Measurements from ENCODE around the gene AGO3.
A peak's percentile ranks its signal among the peaks of the same experiment; 100 is the strongest.

AGO3 gene

GRCh38 chr1:35923791-35924221 is 7.1 kb upstream of the AGO3 start:
- no peak for ATAC-seq
- no peak for TF ChIP-seq TOX (CRISPR knock-in tag; IDR thresholded peaks at IDR 0.05; ENCODE audit: borderline replicate concordance)
- no peak for TF ChIP-seq ZFP30 (CRISPR knock-in tag; IDR thresholded peaks at IDR 0.05)
- no peak for TF ChIP-seq ARNTL (CRISPR knock-in tag; IDR thresholded peaks at IDR 0.05; ENCODE audit: borderline replicate concordance, low read depth)
- TF ChIP-seq BACH2 (CRISPR knock-in tag; IDR thresholded peaks at IDR 0.05; ENCODE audit: borderline replicate concordance): no peak
- no peak for TF ChIP-seq ZNF565 (CRISPR knock-in tag; conservative IDR thresholded peaks at IDR 0.05; ENCODE audit: low read depth)
- TF ChIP-seq CREB5 (CRISPR knock-in tag; IDR thresholded peaks at IDR 0.05; ENCODE audit: low read depth): no peak
- no peak for TF ChIP-seq CSDC2 (CRISPR knock-in tag; IDR thresholded peaks at IDR 0.05)
- TF ChIP-seq GLIS3 (CRISPR knock-in tag; IDR thresholded peaks at IDR 0.05): no peak

GRCh38 chr1:35924838-35925237 is 6.1 kb upstream of the AGO3 start:
- TF ChIP-seq ZNF8 (CRISPR knock-in tag; IDR thresholded peaks at IDR 0.05) (no peak), CREB5 (CRISPR knock-in tag; IDR thresholded peaks at IDR 0.05; ENCODE audit: low read depth) (no peak), PATZ1 (CRISPR knock-in tag; IDR thresholded peaks at IDR 0.05; ENCODE audit: borderline replicate concordance) (no peak), CSDC2 (CRISPR knock-in tag; IDR thresholded peaks at IDR 0.05) (no peak), ZNF70 (CRISPR knock-in tag; IDR thresholded peaks at IDR 0.05) (no peak), POU6F1 (CRISPR knock-in tag; IDR thresholded peaks at IDR 0.05; ENCODE audit: borderline replicate concordance, low read depth) (no peak), ISL1 (CRISPR knock-in tag; IDR thresholded peaks at IDR 0.05) (no peak), SNAI2 (CRISPR knock-in tag; IDR thresholded peaks at IDR 0.05) (no peak), ZNF565 (CRISPR knock-in tag; conservative IDR thresholded peaks at IDR 0.05; ENCODE audit: low read depth) (no peak), CSRNP3 (CRISPR knock-in tag; IDR thresholded peaks at IDR 0.05) (no peak), GLIS3 (CRISPR knock-in tag; IDR thresholded peaks at IDR 0.05) (no peak)
- ATAC-seq: no peak

- no peak for TF ChIP-seq ISL1 (CRISPR knock-in tag; IDR thresholded peaks at IDR 0.05)
- ATAC-seq: no peak
These were observed 5.2 kb upstream of the AGO3 start for GRCh38 chr1:35925741-35926140.

- TF ChIP-seq GLIS3 (CRISPR knock-in tag; IDR thresholded peaks at IDR 0.05) (no peak), RARB (CRISPR knock-in tag; IDR thresholded peaks at IDR 0.05) (no peak)
- ATAC-seq: no peak
These were observed 3.4 kb upstream of the AGO3 start for GRCh38 chr1:35927472-35927871.

GRCh38 chr1:35929730-35930592 is 944 bp upstream of the AGO3 start:
- 0 out of 2 replicates have a peak, but pooled peaks have one; percentile 3 for TF ChIP-seq TSHZ2 (CRISPR knock-in tag; IDR thresholded peaks at IDR 0.05)
- TF ChIP-seq ARNTL (CRISPR knock-in tag; IDR thresholded peaks at IDR 0.05; ENCODE audit: borderline replicate concordance, low read depth): no peak
- TF ChIP-seq TCF4 (CRISPR knock-in tag; IDR thresholded peaks at IDR 0.05; ENCODE audit: borderline replicate concordance): 0 out of 2 replicates have a peak, but pooled peaks have one; percentile 16
- ATAC-seq: peak; percentile 58

All from SK-N-SH treated with all-trans-retinoic acid at 6 μM for 48 hours (cell line).